HUES64 (cell line): ENCODE measurements around the gene MLLT3.

Experiments
- H3K27ac ChIP-seq: 2 replicates; pipeline ENCODE4 v1.7.0; 2013; ENCODE audit warnings: low read depth, low read length, inconsistent platforms
- H3K27me3 ChIP-seq: 2 replicates; pipeline ENCODE4 v1.6.1; 2013; ENCODE audit warnings: mild to moderate bottlenecking, low read length; ENCODE audit not compliant: insufficient read depth
- H3K36me3 ChIP-seq: 2 replicates; pipeline ENCODE4 v1.6.1; 2013; ENCODE audit warnings: mild to moderate bottlenecking, low read length; ENCODE audit not compliant: insufficient read depth
- H3K4me1 ChIP-seq: 2 replicates; pipeline ENCODE4 v1.6.1; 2013; ENCODE audit warnings: mild to moderate bottlenecking, low read length, moderate library complexity; ENCODE audit not compliant: insufficient read depth
- H3K4me3 ChIP-seq: 2 replicates; pipeline ENCODE4 v1.5.1; 2013; ENCODE audit warnings: mild to moderate bottlenecking, low read length, moderate library complexity
- H3K9ac ChIP-seq: 2 replicates; pipeline ENCODE4 v1.6.1; 2013; ENCODE audit warnings: mild to moderate bottlenecking, low read depth, low read length
- H3K9me3 ChIP-seq: 2 replicates; pipeline ENCODE4 v1.6.1; 2013; ENCODE audit warnings: low read depth, low read length; ENCODE audit not compliant: insufficient read depth
- WGBS: fragments of 150-250, 120-280 bp; methylation state at CpG from one replicate; pipeline ENCODE4 v1.1.7; 2013; ENCODE audit warnings: missing lambda C conversion rate; 5-methylcytosine and 5-hydroxymethylcytosine counted together

The MLLT3 gene

DNA sequence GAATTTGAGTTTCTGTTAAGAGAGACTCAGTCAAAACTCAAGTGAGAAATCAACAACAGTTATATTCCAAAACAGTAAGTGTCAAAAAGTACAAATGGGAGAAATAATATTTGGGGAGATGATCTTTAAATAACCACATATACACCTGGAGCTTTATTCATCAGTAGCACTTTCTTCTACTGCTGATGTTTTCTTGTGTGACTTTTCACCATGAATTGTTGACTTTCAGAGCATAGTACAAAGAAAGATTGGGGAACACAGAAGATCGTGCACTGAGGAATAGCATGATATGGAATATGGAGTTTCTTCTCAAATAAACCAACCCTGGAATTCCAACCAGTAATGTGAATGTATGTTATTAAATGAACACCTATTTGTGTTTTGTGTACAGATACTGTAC lies 130.7 kb downstream of the MLLT3 start:
- Histone ChIP-seq H3K27me3 (no peaks in the 10 kb centered on the region), H3K27ac (no peak overlapping the region), H3K4me1 (peaks cover 3% of the 10 kb centered on the region; the same call in 1 of the 2 replicates), H3K36me3 (no peaks in the 10 kb centered on the region), H3K9me3 (no peaks in the 10 kb centered on the region), H3K9ac (no peak overlapping the region), H3K4me3 (no peak overlapping the region)
- WGBS, result 100% methylated on average over 1 of the region's 1 CpG

DNA sequence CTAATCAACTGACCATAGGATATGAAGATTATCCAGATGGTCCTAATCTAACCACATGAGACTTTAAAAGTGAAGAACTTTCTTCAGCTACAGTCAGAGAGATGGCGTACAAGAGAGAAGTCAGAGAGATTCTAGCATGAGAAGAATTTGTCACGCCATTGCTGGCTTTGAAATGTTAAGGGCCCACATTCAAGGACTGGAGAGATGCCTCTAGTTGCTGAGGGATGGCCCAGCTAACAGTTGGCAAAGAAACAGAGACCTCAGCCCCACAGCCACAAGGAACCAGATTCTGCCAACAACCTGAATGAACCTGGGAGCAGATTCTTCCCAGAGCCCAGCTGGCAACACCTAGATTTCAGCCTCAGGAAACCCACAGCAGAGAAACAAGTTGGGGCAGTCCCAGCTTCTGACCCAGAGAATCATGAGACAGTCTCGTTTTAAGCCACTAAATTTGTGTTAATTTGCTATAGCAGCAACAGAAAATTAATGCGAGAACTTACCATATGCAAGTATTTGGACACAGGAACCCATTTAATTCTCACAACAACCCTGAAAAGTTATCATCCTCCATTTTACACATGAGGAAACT lies 132.0 kb downstream of the MLLT3 start:
- H3K27me3 ChIP-seq, result no peaks in the 10 kb centered on the region
- H3K4me3 ChIP-seq, result no peak overlapping the region
- 81% methylated on average over 4 of the region's 4 CpGs for WGBS

DNA sequence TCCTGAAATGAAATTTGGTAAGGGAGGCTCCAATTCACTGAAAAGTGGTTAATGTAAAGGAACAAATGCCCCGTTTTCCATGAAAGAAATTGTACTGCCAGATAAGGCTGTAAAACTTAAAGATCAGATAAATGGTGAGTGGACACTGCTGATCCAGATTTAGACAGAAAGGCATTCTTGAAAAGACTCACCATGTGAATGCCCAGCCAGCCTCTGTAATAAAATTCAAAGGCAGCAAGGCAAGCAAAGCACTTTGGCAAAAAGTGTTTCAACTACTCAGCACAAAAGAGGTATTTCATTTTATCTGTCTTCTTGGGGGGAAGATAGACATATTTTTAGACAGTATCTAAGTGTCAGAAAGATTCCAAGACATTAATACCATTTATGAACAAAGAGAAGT lies 133.6 kb downstream of the MLLT3 start:
- H3K36me3 ChIP-seq, result no peaks in the 10 kb centered on the region
- H3K9me3 ChIP-seq, result no peaks in the 10 kb centered on the region
- 91% methylated on average over 1 of the region's 1 CpG for WGBS
- H3K27ac ChIP-seq, result no peak overlapping the region
- no peaks in the 10 kb centered on the region for H3K27me3 ChIP-seq
- no peak overlapping the region for H3K9ac ChIP-seq
- H3K4me1 ChIP-seq, result peaks cover 3% of the 10 kb centered on the region; the same call in 1 of the 2 replicates
- no peak overlapping the region for H3K4me3 ChIP-seq

More for the DNA sequence above, 132.0 kb downstream of the MLLT3 start:
- H3K27ac ChIP-seq, result no peak overlapping the region
- no peaks in the 10 kb centered on the region for H3K9me3 ChIP-seq
- no peak overlapping the region for H3K9ac ChIP-seq
- peaks cover 3% of the 10 kb centered on the region; the same call in 1 of the 2 replicates for H3K4me1 ChIP-seq
- H3K36me3 ChIP-seq, result no peaks in the 10 kb centered on the region

DNA sequence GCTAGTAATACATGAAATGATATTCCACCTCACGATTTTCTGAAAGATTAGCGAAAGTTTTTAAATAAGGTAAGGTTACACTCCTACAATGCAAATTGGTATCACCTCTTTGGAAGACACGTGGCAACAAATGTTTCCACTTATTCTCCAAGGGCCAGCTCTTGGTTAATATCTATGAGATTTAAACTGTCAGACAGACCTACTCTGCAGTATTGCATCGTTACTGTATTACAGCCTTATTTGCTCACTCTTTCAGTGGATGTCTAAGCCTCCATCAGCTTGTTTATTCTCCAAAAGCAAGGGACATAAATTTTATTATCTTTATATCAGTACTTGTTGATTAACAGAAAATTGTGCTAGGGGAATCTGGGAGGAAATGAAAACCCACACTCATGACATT lies 135.7 kb downstream of the MLLT3 start:
- Histone ChIP-seq H3K4me1 (peaks cover 3% of the 10 kb centered on the region; the same call in 1 of the 2 replicates), H3K9ac (no peak overlapping the region), H3K4me3 (no peak overlapping the region), H3K36me3 (no peaks in the 10 kb centered on the region), H3K9me3 (no peaks in the 10 kb centered on the region), H3K27ac (no peak overlapping the region), H3K27me3 (no peaks in the 10 kb centered on the region)
- WGBS, result 87% methylated on average over 4 of the region's 4 CpGs

DNA sequence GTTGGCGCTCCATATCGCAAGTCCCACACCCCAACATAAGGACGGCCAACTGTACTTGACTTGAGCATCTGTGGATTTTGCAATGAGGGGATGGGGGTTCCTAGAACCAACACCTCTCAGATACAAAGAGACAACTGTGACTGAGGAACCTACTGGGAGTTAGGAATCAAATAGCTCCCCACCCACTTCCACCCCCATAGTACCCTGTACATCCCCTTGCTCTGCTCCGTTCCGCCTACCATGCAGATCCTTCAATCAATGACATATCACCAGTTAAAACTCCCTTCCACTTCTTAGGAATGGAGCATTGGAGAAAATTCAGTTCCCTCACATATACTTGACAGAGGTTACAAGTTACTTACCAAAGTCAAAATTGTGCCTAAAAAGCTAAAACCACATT lies 140.9 kb downstream of the MLLT3 start:
- H3K4me3 ChIP-seq, result no peak overlapping the region

DNA sequence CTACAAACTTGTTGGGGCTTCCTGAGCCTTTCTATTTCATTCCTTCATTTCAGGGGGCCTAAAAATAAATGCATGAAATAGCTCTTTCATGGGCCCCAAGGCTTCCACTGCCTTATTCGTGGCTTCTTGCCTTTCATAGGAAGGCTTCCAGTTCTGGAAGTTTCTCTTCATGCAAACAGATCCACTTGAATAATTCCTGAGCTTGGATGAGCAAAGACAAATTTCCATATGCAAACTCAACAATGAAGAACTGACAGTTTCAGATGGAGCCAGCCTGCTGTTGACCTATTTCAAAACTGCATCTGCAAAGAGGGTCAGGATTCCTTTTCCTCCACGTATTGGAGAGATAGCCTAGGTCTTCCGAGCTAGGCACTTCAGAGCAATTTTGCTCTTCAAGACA lies 142.1 kb downstream of the MLLT3 start:
- Histone ChIP-seq H3K9ac (no peak overlapping the region), H3K36me3 (no peaks in the 10 kb centered on the region), H3K27ac (no peak overlapping the region), H3K9me3 (no peaks in the 10 kb centered on the region), H3K4me3 (no peak overlapping the region), H3K27me3 (no peaks in the 10 kb centered on the region), H3K4me1 (peaks cover 26% of the 10 kb centered on the region)
- 80% methylated on average over 3 of the region's 3 CpGs for WGBS

More for the DNA sequence above, 140.9 kb downstream of the MLLT3 start:
- 96% methylated on average over 5 of the region's 5 CpGs for WGBS
- H3K9me3 ChIP-seq, result no peaks in the 10 kb centered on the region
- no peak overlapping the region for H3K27ac ChIP-seq
- H3K9ac ChIP-seq, result no peak overlapping the region
- H3K36me3 ChIP-seq, result no peaks in the 10 kb centered on the region
- H3K4me1 ChIP-seq, result peaks cover 26% of the 10 kb centered on the region
- no peaks in the 10 kb centered on the region for H3K27me3 ChIP-seq

DNA sequence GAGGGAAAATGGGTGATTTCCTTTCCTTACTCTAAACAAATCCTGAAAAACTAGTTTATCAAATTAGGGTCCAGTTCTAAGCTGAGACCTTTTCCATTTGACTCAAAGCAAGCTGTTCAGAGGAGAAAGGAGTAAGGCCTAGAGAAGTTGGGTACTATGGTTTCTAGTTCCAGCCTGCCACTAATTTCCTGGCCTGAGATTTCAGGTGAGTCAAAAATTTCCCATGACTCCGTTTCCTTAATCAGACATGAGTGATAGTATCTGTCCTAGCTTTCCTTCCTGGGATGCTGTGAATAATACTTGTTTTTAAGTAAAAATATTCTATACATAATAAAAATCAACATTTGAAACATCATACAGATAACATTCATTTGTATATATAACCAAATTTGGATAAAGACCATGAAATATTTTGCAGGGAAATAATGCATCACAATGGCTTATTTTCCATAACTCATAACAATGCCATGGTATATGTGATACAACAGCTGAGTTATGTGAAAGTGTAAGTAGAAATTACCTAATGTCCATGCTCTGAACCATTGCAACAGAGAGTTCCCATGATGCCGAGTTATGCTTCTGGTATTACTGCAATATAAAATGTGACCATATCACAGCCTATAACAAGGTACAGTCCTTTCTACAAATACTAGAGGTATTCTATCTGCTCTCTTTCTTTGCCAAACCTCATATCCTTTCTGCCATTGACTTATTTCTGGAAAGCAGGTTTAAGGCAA lies 142.7 kb downstream of the MLLT3 start:
- peaks cover 26% of the 10 kb centered on the region for H3K4me1 ChIP-seq
- 100% methylated on average over 2 of the region's 2 CpGs for WGBS
- no peak overlapping the region for H3K27ac ChIP-seq
- no peak overlapping the region for H3K9ac ChIP-seq
- no peaks in the 10 kb centered on the region for H3K36me3 ChIP-seq
- H3K4me3 ChIP-seq, result no peak overlapping the region
- no peaks in the 10 kb centered on the region for H3K27me3 ChIP-seq
- no peaks in the 10 kb centered on the region for H3K9me3 ChIP-seq

DNA sequence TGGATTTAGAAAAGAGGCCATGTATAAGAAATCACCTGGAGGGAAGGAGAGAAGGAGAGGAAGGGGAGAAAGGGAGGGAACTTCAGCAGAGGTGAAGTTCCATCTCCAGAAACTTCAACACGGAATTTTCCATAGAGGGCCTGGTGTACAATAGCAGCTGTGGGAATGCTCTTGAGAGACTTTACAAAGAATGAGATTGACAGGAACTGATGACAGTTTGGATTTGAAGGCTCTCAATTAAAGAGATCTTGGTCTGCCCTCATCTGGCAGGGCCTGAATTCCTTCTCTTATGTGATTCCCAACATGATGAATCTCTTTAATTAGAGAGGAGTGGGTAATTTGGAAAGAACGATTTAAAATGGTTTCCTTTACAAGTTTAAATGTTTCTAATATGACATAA lies 143.5 kb downstream of the MLLT3 start:
- H3K27me3 ChIP-seq, result no peaks in the 10 kb centered on the region
- no peak overlapping the region for H3K27ac ChIP-seq
- H3K36me3 ChIP-seq, result no peaks in the 10 kb centered on the region
- WGBS, result 95% methylated on average over 2 of the region's 2 CpGs
- H3K9ac ChIP-seq, result no peak overlapping the region
- peaks cover 26% of the 10 kb centered on the region for H3K4me1 ChIP-seq
- no peaks in the 10 kb centered on the region for H3K9me3 ChIP-seq
- no peak overlapping the region for H3K4me3 ChIP-seq

DNA sequence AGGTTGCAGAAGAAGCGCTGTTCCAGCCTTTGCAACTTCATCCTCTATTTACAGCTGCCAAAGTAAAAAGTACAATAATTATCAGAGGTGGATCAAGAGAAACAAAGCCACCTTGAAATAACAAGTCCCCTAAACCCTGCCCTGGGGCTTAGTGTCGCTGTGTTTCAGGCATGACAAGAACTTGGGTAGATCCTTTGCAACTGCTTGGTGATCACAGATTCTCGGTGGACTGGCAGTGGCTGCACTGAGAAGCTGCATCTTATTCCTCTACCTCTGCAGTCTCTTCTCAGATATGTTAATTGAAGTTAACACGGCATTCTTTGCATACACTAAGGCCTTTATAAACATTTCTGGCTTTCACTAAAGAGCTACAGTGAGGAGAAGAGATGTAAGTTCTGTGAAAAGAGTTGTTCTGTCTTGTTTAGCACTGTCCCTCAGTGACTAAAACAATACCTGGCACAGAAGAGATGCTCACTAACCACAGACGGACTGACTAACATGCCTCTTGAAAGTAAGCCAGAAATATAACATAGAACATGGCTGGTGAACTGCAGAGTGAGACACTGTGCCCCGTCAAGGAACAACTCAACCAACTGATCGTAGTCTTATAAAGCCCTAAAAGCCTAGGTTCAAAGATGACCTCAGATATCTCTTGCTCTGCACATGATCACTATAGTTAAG lies 144.2 kb downstream of the MLLT3 start:
- Histone ChIP-seq H3K27ac (no peak overlapping the region), H3K4me1 (peaks cover 26% of the 10 kb centered on the region), H3K9me3 (no peaks in the 10 kb centered on the region), H3K36me3 (no peaks in the 10 kb centered on the region), H3K9ac (no peak overlapping the region), H3K27me3 (no peaks in the 10 kb centered on the region), H3K4me3 (no peak overlapping the region)
- 66% methylated on average over 6 of the region's 7 CpGs for WGBS

DNA sequence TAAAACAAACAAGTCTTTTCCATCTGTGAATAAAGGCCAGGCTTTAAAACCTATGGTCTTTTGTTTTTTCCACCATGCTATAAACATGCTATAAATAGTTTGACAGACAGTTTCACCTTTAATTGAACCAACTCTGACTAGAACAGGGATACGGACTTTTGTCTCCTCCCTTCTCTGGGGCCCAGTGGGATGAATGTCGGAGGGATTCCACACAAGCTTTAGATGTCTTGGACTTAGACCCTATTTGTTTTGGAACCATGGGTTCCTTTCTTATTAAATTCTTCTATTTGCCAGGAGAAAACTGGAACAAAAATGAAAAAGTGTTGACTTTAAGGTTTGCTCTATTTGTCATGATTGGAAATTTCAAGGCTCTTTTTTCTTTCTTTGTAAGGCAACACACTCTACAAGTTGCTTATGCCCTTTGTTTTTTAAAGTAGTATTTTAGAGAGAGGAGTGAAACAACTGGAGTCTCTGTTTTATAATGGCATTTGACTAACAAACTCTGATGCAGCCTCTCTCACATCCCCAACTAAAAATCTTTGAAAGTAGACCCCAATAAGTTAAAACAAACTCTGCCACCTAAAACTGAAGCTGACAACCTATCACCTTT lies 145.3 kb downstream of the MLLT3 start:
- Histone ChIP-seq H3K9ac (no peak overlapping the region), H3K27me3 (no peaks in the 10 kb centered on the region), H3K36me3 (no peaks in the 10 kb centered on the region), H3K27ac (no peak overlapping the region), H3K9me3 (no peaks in the 10 kb centered on the region), H3K4me1 (peaks cover 26% of the 10 kb centered on the region), H3K4me3 (no peak overlapping the region)
- WGBS, result 71% methylated on average over 2 of the region's 2 CpGs

DNA sequence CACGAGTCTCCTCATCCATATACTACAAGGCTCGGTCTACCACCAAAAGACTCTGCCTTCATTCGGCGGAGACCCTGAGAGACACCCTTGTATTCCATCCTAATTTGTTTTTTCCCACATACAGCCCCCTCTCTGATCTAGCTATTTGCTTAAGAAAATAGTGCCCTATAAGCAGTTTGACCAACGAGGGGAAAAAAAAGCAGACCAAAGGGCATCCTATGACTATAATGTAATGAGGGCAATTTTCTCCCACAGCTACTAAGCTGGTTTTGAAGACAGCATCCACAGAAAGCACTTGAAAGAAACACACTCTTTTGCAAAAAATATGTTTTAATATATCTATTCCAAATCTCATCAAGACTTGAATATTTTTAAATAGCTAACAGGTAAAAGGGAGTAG lies 147.8 kb downstream of the MLLT3 start:
- Histone ChIP-seq H3K4me3 (no peak overlapping the region), H3K9me3 (no peaks in the 10 kb centered on the region), H3K27me3 (no peaks in the 10 kb centered on the region), H3K36me3 (no peaks in the 10 kb centered on the region), H3K4me1 (peaks cover 19% of the 10 kb centered on the region), H3K9ac (no peak overlapping the region), H3K27ac (no peak overlapping the region)
- WGBS, result 93% methylated on average over 5 of the region's 5 CpGs
